GM21526 (cell line): Measurements from ENCODE around the gene NTRK1.

Experiments
- ATAC-seq: cut with Tn5 transposase; IDR thresholded peaks from one replicate; pipeline ENCODE4 v1.9.1; 2021; ENCODE audit warnings: moderate library complexity; ENCODE audit not compliant: unreplicated experiment, low FRiP score

The NTRK1 gene

DNA sequence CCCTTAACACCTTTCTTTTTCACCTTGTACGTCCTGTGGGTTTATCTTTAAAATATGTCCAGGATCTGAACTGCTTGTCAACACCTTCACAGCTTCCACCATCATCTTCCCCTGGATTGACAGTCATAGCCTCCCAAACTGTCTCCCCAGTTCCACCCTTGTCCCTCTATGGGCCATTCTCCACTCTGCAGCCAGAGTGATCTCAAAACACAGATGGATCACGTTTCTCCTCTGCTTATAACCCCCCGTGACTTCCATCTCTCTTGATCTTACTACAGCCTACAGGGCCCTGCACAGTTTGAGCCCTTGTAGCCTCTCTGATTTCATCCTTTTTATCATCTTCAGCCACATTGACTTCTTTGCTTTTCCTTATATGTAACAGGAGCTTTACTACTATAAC lies 6.0 kb upstream of the NTRK1 start:
- ATAC-seq = no peak

DNA sequence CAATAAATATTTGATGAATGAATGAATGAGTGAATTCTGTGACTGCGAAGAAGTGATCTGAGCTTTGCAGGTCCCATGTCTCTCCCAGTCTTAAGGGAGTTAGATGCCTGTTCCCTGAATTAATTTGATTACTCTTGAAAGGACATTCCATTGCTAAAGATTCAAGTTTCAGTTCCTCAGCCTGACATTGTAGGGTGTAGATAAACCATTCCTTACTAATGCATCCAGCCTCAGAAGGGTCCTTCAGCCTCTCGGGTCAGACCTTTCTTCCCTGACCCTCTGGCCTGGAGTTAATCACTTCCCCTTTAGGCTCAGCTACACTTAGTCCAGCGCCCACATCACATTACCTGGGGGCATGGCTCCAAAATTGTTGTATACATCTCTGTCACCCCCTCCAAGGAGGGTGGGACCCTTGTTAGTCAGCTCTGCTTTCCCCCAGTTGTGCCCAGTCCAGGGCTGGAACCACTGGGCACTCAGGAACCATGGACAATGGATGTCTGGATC lies 4.3 kb upstream of the NTRK1 start:
- no peak for ATAC-seq

DNA sequence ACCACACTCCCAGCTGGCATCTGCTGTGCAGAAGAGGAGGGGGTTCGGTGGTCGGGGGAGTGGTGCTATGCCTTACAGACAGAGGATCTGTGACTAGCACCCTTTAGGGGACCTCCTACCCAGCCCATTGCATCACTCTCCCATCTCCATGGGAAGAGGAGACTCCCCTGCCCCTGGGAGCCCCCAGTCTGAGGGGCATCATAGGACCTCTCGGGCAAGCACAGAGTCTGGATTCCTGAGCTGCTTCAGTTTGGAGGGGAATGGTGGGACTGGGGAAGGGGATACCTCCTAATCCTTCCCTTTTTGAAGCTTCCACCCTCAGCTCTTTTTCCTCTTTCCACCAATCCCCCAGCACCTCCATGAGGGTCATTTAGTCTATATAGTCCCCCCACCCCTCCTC lies 3.1 kb upstream of the NTRK1 start:
- no peak for ATAC-seq

DNA sequence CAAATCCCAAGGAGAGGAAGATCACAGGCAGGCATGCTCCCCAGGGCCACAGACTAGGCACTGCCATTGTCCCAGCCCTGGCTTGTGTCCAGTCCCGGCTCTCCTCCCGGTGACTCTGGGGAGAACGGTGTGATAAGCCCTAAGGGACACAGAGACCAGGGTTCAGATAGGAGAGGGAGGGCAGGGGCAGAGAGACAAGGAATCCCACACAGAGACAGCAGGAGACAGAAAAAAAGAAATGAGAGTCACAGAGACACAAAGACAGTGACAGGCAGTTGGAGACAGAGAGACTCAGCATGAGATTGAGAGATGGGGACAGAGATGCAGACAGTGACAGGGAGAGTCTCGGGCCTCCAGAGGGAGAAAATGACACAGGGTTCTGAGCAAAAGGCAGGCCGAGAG lies 2.1 kb upstream of the NTRK1 start:
- ATAC-seq = no peak

DNA sequence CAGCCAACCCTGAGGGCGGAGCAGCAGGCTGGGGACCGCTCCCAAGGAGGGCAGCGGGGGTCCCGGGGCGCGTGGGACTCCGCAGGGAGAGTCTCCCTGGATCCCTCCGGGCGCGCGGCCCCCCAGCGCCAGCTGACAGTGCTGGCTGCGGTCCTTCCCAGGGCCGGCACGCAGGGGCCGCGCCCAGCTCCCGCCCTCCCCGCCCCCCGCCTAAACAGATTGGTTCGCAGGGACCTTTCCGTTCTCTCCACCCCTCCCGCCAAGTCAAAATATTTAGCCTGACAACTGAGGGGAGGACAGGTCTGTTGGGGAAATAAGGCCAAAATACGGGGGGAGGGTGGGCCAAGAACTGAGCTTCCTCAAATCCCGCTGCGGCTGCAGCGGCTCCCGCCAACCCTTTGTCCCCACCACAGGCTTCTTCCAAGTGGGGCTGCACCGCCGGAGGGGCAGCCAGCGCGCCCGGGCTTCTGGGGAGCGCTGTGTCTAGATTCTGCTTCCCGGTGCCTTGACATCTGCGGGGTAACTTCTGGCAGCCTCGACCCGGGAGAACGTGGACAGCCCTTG lies 1.6 kb upstream of the NTRK1 start, which contains the start of gene INSRR:
Gene INSRR (minus strand): TSS at position 159 of the 564 bp plus-strand sequence. CDS start 496 bp downstream, outside the sequence.
- ATAC-seq = no peak

DNA sequence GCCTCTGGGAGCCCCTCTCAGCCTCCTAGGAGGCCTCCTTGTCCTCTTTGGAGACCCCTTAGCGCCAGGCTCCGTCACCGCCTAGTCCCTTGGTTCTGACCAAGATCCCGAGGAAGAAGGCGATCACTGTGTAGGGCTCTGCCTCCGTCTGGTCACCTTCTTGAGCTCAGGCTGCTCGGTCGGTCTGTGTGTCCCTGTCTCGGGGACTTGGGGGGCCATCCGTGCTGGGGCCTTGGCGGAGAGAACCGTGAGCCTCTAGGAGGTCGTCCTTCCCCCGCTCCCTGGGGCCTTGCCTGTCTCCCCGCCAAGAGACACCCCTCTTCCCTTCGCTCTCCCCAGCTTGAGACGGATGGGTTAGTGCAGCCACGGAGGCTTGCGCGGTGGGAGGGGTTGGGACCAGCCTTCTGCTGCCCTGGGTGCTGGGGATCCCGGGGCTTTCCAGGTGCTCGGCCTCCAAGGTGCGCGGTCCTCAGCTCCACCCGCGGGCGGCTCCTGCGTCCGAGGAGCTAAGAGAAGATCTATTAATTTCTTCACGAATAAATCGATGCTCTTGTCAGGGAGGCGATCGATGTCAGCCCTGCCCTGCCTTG lies 1.0 kb upstream of the NTRK1 start:
- ATAC-seq = no peak

DNA sequence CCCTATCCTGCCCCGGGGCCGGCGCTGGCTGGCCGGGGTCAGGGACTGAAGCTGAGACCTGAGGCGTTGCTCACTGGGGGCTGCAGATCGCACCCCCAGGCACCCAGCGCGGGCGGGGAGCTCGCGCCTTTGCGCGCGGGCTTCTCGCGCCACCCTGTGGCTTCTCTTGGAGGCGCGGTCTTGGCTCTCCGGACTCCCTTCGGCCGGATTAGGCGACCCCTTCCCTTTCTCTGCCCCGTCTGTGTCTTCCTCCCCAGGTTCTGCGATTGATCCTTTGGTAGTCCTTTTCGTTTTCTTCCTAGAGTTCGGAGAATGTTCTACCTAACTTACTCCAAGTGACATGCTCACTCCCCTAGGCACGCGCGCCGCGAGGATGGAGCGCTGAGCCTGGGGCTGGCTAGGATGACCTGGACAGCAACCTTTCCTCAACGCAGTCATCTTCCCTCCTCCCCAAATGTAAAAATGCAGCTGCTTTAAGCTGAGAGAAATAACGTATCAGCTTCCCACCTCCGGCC lies 495 bp upstream of the NTRK1 start:
- no peak for ATAC-seq

DNA sequence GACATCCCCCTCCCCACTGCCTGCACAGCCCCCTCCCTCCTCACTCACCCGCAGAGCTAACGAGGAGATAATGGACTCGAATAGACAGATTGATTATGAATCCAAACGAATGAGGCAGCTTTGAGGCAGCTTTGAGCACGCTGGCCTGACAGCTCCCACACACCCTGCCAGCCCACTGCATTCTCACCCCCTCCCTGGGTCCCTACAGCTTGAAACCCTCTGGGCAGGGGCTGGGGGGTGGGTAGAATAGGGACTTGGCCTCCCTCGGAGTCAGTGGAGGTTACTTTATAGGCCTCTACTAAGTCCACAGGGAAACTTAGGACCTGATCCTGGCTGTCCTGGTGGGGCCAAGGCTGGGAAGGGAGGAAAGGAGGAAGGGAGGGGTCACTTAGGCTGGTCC lies 1.9 kb downstream of the NTRK1 start:
- ATAC-seq = no peak

DNA sequence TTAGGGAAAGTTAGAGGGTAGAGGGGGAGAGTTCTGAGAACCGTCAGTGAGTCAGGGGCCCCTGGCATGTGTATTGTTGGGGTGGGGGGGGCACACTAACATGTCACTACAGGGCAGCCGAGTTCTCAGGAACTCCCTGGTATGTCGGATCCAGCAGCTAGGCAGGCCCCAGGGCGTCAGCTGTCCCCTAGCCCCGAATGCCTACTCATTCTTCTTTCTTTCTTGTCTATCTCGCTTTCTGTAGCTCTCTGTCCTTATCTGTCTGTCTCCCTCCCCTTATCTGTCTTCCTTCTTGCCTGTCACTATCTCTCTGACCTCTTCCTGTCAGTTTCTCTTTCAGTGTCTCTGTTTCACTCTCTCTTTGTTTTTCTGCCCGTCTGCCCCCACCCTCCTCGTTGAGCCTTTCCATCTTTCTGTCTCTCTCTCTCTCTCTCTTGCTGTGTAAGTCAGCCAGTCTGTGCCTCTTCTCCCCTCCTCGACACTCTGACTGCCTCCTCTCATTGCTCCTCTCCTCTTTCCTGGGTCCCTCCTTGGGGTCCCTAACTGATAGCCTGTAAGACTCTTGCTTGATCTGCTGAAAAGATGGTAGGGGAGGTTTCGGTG lies 2.4 kb downstream of the NTRK1 start:
- ATAC-seq = no peak

DNA sequence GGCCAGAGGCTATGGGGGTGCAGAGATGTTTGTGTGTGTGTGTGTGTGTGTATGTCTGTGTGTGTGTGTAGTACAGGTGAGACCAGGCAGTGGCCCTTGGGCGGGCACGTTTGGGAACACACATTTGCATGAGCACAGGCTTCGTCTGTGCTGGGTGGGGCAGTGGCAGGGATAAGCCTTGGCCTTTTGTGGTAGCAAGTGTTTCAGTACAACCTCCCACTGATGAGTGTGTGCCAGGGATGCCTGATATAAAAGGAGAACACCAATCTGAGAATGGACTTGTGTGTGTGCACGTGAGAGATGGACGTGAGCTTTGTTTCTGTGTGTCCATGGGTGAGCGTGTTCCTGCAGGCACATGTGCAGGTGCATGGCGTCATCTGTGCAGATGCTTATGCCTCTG lies 3.0 kb downstream of the NTRK1 start:
- ATAC-seq = no peak

DNA sequence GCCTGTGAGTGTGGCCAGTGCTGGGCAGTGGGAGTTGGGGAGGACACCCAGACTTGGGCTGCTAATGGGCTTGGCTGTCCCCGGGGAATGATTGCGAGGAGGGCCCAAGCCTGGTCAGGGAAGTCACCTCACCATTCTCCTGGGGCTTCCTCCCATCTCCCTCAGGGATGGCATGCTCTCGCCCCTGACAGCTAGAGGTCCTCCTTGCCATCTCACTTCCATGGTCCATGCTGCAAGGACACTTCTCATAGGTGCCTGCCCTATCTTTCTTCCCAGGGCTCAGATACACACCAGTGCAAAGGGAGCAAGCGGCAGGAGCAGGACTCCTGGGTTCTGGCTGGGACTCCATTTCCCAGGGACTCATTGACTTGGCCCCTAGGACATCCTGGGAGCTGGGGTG lies 4.1 kb downstream of the NTRK1 start:
- ATAC-seq = no peak

DNA sequence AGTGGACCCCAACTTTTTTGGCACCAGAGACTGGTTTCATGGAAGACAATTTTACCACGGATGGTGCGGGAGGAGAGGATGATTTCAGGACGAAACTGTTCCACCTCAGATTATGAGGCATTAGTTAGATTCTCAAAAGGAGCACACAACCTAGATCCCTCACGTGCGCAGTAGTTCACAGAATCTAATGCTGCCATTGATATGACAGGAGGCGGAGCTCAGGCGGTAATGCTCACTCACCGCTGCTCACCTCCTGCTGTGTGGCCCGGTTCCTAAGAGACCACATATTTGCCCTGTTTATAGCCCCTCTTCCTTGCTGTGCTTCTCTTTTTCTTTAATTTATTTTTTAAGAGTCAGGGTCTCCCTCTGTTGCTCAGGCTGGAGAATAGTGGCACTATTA lies 4.6 kb downstream of the NTRK1 start:
- ATAC-seq = no peak

DNA sequence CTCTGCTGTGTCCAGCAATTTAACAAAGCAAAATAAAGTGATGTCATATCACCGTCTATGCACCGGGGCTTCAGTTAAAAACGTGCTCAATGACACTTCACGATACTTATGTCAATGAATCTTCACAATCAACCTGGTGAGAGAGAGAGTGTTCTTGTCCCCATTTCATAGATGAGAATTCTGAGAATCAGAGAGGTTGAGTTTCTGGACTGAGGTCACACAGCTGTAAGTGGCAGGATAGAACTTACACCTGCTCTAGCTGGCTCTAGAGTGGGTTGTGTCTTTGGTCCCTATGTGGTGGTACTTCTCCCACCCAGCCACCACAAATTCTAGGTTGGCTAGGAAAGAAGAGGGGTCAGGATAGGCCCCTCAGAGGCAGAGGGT lies 5.2 kb downstream of the NTRK1 start:
- ATAC-seq = no peak

DNA sequence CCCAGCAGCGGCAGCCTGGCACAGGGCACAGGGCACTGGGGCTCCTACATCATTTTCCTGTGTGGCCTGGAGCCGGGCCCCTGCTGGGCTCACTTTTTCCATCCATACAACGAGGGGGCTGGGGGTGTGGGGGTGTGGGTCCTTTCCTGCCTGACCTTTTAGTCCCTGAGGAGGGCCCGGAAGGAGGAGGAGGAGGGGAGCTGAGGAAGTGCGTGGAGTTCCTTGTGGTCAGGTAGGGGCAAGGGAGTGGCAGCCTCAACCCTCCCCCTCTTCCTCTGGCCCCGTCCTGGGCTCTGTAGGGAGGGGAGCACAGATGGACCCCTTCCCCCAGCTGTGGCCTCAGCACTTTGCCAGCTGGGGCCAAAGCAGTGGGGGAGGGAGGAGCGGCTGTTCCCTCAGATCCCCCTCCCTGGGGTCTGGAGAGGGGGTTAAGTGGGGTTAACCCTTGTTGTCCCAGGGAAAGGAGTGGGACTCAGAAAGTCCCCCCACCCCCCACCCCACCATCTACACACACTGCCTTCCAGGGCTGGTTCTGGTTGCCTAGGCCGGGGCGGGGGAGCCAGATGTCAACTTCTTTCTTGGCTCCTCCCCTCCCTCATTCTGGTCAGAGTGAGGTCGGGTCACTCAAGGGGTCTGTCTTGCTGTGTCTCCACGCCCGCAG lies 5.7 kb downstream of the NTRK1 start:
- no peak for ATAC-seq

DNA sequence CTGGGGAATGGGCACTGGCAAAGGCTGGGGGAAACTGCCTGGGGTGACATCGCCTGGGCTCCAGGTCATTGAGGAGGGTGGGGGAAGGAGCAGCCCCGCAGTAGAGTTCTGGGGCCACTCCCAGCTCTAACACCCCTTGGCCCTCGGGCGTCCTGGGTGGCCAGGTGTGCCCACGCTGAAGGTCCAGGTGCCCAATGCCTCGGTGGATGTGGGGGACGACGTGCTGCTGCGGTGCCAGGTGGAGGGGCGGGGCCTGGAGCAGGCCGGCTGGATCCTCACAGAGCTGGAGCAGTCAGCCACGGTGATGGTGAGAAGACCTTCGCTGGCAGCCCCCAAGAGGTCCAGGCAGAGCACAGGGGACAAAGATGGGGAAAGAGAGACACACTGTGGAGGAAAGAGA lies 7.7 kb downstream of the NTRK1 start:
- ATAC-seq = no peak

DNA sequence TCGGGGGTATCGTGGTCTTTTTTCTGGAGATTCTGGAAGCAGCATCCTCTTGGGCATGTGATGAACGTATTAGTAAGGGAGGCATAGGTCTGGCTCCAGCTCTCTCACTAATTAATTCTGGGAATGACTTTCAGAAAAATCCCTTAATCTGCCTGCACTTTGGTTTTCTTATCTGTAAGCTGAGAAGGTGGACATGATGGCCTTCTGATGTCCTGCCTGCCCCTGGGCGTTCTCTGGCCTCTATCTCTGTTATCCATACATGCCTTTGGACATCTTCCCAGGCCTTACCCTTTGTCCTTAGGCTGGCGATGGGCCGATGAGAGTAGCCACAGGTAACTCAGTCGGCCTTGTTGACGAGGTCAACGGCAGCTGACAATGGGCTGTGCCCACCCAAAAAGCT lies 8.8 kb downstream of the NTRK1 start:
- ATAC-seq = no peak

DNA sequence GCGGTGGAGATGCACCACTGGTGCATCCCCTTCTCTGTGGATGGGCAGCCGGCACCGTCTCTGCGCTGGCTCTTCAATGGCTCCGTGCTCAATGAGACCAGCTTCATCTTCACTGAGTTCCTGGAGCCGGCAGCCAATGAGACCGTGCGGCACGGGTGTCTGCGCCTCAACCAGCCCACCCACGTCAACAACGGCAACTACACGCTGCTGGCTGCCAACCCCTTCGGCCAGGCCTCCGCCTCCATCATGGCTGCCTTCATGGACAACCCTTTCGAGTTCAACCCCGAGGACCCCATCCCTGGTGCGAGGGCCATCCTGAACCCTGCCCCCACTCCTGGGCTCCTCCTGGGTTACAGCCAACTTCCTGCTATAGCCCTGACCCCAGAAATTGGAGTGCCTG lies 13.0 kb downstream of the NTRK1 start:
- ATAC-seq = no peak

DNA sequence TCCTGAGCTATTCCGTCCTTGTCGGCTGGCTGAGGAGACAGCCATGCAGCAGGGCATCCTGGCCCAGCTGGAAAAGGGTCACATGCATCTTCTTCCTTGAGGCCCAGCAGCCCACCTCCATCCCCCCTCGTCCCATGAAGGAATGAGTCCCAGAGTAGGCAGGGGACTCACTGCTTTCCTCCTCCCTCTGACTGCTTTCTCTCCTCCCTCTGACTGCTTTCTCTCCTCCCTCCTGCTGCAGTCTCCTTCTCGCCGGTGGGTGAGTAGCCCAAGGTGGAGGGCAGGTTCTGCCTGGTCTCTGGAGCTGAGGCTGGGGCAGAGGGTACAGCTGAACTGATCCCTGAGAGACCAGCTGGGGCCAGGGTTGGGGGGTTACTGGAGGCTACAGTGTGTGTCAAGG lies 13.5 kb downstream of the NTRK1 start:
- no peak for ATAC-seq

DNA sequence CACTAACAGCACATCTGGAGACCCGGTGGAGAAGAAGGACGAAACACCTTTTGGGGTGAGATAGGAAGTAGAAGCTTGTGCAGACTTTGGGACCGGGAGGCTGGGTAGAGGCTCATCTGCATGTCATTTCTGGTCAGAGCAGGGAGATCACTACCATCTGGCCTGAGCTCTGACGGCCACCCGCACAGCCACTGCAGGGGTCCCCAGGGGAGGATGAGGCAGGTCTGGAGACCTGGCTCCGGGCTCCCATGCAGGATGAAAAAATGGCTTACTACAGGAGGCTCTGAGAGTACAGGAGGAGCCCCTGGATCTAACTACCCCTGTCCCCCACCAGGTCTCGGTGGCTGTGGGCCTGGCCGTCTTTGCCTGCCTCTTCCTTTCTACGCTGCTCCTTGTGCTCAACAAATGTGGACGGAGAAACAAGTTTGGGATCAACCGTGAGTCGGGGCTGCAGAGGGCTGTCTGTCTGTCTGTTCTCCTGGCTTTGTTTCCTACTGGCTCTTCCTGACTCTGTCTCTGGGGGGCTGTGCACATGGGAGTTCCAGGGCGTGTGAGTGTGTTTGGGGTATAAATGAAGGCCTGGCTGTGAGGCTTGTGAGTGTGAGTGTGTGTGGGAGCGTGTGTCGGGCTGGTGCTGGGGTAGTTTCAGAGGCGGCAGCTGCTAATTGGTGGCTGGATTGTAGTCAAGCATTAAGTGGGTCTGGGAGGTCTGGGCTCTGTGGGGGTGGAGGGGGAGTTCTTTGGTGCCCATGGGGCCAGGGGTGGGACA lies 14.1 kb downstream of the NTRK1 start:
- ATAC-seq = no peak

DNA sequence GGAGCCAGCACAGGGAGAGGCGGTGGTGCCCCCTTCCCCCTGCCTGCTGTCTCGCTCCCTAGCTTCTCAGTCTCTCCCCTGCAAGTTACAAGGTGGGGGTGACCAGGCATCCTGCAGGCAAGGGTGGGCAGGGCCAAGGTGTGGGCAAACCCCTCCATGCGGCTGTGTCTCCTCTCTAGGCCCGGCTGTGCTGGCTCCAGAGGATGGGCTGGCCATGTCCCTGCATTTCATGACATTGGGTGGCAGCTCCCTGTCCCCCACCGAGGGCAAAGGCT lies 14.6 kb downstream of the NTRK1 start:
- no peak for ATAC-seq

DNA sequence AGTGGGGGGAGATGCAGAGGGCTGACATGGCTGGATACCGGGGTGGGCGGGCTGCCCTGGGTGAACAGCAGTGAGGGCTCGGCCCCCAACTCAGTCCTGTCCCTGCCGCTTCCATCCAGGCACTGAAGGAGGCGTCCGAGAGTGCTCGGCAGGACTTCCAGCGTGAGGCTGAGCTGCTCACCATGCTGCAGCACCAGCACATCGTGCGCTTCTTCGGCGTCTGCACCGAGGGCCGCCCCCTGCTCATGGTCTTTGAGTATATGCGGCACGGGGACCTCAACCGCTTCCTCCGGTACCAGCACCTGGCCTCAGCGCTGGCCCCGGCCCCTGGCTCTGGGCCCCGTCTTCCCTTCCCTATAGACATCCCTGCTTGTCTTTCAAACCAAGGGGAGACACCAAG lies 15.6 kb downstream of the NTRK1 start:
- no peak for ATAC-seq
